Thyroid gland (tissue), 4 donors: Measurements from ENCODE around the gene OR2B3. TPM values are rescaled to one million over a fixed set of nuclear protein-coding genes. Genes with fewer than 3 reads are reported as not detected.

Experiments used
- DNase-seq, 2 donors: peaks; one replicate each; pipeline ENCODE4 v3.0.0-alpha.2; 2019
- H3K27ac ChIP-seq, 3 donors: fragments of 200-600 bp; sonication (generic); 1 replicate in 2 of 3; 2 replicates in 1 of 3; pipeline ENCODE4 v1.5.1; 2016 to 2019; ENCODE audit warnings: mild to moderate bottlenecking in 1 of 3, moderate library complexity in 1 of 3
- H3K27me3 ChIP-seq: fragments of 200-600 bp; sonication (generic); one replicate; pipeline ENCODE4 v1.5.1; 2019
- H3K36me3 ChIP-seq, 2 donors: fragments of 200-600 bp; sonication (generic); one replicate each; pipeline ENCODE4 v1.5.1; 2016 to 2019
- H3K4me1 ChIP-seq, 2 donors: fragments of 200-600 bp; sonication (generic); one replicate each; pipeline ENCODE4 v1.5.1; 2017 to 2019
- H3K4me3 ChIP-seq, 3 donors: fragments of 200-600 bp; sonication (generic); replicated peaks in 1 of 3; 1 replicate in 2 of 3; 2 replicates in 1 of 3; pipeline ENCODE4 v1.5.1; 2016; ENCODE audit warnings: mild to moderate bottlenecking in 1 of 3
- H3K9me3 ChIP-seq: fragments of 200-600 bp; sonication (generic); one replicate; pipeline ENCODE4 v1.5.1; 2017
- POLR2A ChIP-seq, 2 donors: fragments of 450-650 bp; IDR thresholded peaks; one replicate each; pipeline ENCODE4 v1.6.1; 2017; ENCODE audit warnings: antibody characterized with exemption in 2 of 2, mild to moderate bottlenecking in 2 of 2, moderate library complexity in 1 of 2
- WGBS, 2 donors: methylation state at CpG; one replicate each; pipeline ENCODE4 v1.1.5; 2017; 5-methylcytosine and 5-hydroxymethylcytosine counted together
- intact Hi-C: fragments of 100-400 bp; cut with DNase I; formaldehyde crosslinking; loops from one replicate; pipeline ENCODE4 v1.15.1; 2023
- total RNA-seq, 4 donors: library from RNA; depleted of rRNA; stranded (reverse); fragments of >200 nt; gene quantifications; one replicate each; pipeline ENCODE4 v1.2.3, GENCODE V29; 2016
- TF ChIP-seq, protein P1 (sequence below), 6 experiments: fragments of 200-600 bp in 3 of 6; fragments of 450-650 bp in 3 of 6; sonication (generic) in 3 of 6; IDR thresholded peaks; one replicate each; pipeline ENCODE4 v1.5.1; 2016 to 2019; ENCODE audit warnings: antibody characterized with exemption in 6 of 6, mild to moderate bottlenecking in 2 of 6, inconsistent platforms in 1 of 6, moderate library complexity in 1 of 6

OR2B3 gene
- total RNA-seq, 4 donors from 2014 or later, result not detected

DNA sequence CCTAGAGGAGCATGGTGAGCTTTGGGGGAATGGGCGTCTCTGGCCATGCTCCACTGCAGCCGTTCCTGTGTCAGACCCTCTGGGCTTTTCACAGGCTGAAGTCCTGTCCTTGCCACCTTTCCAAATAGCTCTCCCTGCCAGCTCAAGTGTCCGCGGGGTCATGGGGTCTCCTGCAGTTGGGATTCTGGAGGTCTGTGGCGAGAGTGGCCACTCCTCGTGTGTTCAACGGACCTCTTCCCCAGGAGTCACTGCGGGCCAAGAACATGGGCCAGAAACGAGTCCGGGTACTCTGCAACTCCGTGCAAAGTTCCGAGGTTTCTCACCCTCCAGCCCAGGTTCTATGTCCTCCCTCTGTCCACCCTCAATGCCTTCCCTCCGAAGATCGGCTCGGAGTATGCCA, 4.7 kb downstream of the OR2B3 start:
- WGBS, 2 donors, result 87 to 93% methylated on average over 14 to 15 of the region's 15 CpGs
- no peaks in the 10 kb centered on the region for H3K36me3 ChIP-seq
- no peak overlapping the region for H3K27ac ChIP-seq
- TF ChIP-seq POLR2A (IDR thresholded peaks at IDR 0.05), result no peak
- TF ChIP-seq, protein P1, sequence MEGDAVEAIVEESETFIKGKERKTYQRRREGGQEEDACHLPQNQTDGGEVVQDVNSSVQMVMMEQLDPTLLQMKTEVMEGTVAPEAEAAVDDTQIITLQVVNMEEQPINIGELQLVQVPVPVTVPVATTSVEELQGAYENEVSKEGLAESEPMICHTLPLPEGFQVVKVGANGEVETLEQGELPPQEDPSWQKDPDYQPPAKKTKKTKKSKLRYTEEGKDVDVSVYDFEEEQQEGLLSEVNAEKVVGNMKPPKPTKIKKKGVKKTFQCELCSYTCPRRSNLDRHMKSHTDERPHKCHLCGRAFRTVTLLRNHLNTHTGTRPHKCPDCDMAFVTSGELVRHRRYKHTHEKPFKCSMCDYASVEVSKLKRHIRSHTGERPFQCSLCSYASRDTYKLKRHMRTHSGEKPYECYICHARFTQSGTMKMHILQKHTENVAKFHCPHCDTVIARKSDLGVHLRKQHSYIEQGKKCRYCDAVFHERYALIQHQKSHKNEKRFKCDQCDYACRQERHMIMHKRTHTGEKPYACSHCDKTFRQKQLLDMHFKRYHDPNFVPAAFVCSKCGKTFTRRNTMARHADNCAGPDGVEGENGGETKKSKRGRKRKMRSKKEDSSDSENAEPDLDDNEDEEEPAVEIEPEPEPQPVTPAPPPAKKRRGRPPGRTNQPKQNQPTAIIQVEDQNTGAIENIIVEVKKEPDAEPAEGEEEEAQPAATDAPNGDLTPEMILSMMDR (IDR thresholded peaks at IDR 0.05), result no peak
- DNase-seq, result no peak
- H3K27me3 ChIP-seq, result no peaks in the 10 kb centered on the region
- no peak overlapping the region for H3K4me3 ChIP-seq
- H3K4me1 ChIP-seq, result no peaks in the 10 kb centered on the region
- intact Hi-C loops, result no loop called here
- H3K9me3 ChIP-seq, result no peaks in the 10 kb centered on the region

DNA sequence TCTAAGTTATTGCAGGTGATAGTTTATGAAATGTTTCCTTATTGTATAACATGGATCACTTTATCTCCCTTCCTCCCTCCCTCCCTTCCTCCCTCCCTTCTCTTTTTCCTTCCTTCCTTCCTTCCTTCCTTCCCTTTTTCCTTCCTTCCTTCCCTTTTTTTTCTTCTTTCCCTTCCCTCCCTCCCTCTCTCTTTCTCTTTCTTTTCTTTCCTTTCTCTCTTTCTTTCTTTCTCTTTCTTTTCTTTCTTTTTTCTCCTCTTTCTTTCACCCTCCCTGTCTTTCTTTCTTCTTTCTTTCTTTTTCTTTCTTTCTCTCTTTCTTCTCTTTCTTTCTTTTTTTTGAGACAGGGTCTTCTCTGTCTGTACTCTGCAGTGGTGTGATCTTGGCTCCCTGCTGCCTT, 5.8 kb downstream of the OR2B3 start:
- TF ChIP-seq, protein P1 (IDR thresholded peaks at IDR 0.05), result no peak
- no peak for TF ChIP-seq POLR2A (IDR thresholded peaks at IDR 0.05)
- Histone ChIP-seq H3K4me1 (no peaks in the 10 kb centered on the region), H3K36me3 (no peaks in the 10 kb centered on the region), H3K9me3 (no peaks in the 10 kb centered on the region), H3K27me3 (no peaks in the 10 kb centered on the region), H3K4me3 (no peak overlapping the region), H3K27ac (no peak overlapping the region)
- intact Hi-C loops, result no loop called here
- no peak for DNase-seq

DNA sequence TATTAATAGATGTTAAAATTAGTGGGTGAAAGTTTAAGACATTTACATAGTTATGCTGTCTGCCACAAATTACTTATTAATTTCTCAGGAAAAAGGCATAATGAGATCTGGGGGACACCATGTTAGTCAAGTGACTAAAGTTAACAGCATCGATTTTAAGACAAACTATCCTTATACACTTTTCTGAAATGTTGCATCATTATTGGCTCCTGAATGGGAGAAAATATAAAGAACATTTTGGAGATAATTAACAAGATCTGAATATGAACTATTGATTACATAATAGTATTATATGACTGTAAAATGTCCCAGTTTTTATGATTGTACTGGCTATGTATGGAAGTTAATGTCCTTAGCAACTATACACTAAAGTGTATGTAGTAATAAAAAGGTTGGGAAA, 7.9 kb downstream of the OR2B3 start:
- H3K27ac ChIP-seq, result no peak overlapping the region
- no peaks in the 10 kb centered on the region for H3K36me3 ChIP-seq
- WGBS, 2 donors, result 86 to 87% methylated on average over 1 of the region's 1 CpG
- no peaks in the 10 kb centered on the region for H3K4me1 ChIP-seq
- DNase-seq, result no peak
- H3K27me3 ChIP-seq, result no peaks in the 10 kb centered on the region
- TF ChIP-seq, protein P1 (IDR thresholded peaks at IDR 0.05), result no peak
- TF ChIP-seq POLR2A (IDR thresholded peaks at IDR 0.05), result no peak
- H3K9me3 ChIP-seq, result no peaks in the 10 kb centered on the region
- H3K4me3 ChIP-seq, result no peak overlapping the region
- intact Hi-C loops, result no loop called here

DNA sequence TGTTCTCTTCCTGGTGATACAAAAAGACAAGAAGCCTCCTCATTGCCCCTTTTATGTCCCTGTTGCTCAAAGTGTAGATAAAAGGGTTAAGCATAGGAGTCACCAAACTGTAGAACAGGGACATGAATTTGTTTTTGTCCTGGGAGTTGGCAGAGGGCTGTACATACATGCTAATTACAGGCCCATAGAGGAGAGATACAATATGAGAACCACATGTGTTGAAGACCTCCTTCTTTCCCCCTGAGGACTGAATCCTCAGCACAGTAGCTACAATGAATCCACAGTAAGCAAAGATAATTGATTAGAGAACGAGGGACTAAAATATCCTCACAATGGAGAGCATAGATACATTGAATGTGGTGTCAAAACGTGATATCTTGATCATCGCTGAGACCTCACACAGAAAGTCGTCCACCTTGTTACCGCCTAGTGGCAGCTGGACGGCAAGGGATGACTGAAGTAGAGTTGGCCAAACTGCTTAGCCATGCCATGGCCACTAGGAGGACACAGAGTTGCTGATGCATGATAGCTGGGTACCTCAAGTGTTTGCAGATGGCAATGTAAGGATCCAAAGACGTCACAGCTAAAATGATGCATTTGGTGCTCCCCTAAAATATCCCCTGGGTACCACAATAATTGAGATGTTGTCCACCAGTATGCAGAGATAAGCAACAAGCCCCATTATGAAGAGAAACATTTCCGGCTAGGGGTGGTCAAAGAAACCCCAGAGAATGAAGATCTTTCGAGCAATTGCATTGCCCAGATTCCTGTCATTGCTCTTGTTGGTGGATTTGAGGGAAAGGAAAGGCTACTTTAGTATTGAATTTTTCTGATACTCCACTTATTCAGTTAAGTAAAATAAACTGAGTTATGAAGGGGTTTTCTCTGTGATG, 15.0 kb downstream of the OR2B3 start:
- 33 to 34% methylated on average over 9 of the region's 9 CpGs for WGBS, 2 donors
- H3K9me3 ChIP-seq, result no peaks in the 10 kb centered on the region
- intact Hi-C loops, result no loop called here
- H3K36me3 ChIP-seq, result no peaks in the 10 kb centered on the region
- H3K4me3 ChIP-seq, result no peak overlapping the region
- no peaks in the 10 kb centered on the region for H3K27me3 ChIP-seq
- H3K4me1 ChIP-seq, result no peaks in the 10 kb centered on the region
- TF ChIP-seq, protein P1 (IDR thresholded peaks at IDR 0.05), result peak in 2 of 6 experiments; percentile 25 to 35
- no peak for TF ChIP-seq POLR2A (IDR thresholded peaks at IDR 0.05)
- peak in 1 of 2 donors; percentile 3 for DNase-seq
- no peak overlapping the region for H3K27ac ChIP-seq

DNA sequence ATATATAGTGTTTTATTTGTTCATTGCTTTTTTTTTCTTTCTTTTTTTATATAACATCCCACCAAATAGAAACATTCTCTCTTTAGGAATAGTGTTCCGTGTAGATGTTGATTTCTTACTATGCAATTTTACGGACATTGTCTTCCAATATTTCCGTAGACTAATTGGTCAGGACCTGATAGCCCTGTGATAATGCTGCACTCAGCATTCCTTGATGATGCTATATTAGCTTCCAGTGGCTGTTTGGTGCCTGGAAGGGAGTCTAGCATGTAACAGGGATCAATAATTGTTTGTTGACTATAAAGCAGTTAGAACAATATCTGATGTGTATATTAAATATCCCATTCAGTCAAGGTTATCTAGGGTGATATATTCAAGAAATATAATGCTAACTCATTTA, 35.4 kb downstream of the OR2B3 start:
- WGBS, 2 donors, result 84 to 88% methylated on average over 3 of the region's 3 CpGs
- Histone ChIP-seq H3K27ac (no peak overlapping the region), H3K4me3 (no peak overlapping the region), H3K36me3 (no peaks in the 10 kb centered on the region), H3K4me1 (no peaks in the 10 kb centered on the region), H3K9me3 (no peaks in the 10 kb centered on the region), H3K27me3 (no peaks in the 10 kb centered on the region)
- DNase-seq, result no peak
- intact Hi-C loops, result no loop called here
- no peak for TF ChIP-seq POLR2A (IDR thresholded peaks at IDR 0.05)
- TF ChIP-seq, protein P1 (IDR thresholded peaks at IDR 0.05), result no peak
